AG09319 (cell line): Measurements from ENCODE around the gene CAPN5.

Experiments
- DNase-seq: peaks from one replicate; pipeline ENCODE4 v3.0.0-alpha.2; 2010; ENCODE audit warnings: low read depth; ENCODE audit errors: extremely low read depth
- CTCF ChIP-seq: IDR thresholded peaks from 2 replicates; pipeline ENCODE4 v1.5.1; 2011; ENCODE audit warnings: low read depth, mild to moderate bottlenecking, inconsistent platforms, low read length, moderate library complexity

Gene CAPN5

GRCh38 chr11:77171254-77171653 is 104.5 kb downstream of the CAPN5 start:
- DNase-seq, result no peak
- no peak for TF ChIP-seq CTCF

DNA sequence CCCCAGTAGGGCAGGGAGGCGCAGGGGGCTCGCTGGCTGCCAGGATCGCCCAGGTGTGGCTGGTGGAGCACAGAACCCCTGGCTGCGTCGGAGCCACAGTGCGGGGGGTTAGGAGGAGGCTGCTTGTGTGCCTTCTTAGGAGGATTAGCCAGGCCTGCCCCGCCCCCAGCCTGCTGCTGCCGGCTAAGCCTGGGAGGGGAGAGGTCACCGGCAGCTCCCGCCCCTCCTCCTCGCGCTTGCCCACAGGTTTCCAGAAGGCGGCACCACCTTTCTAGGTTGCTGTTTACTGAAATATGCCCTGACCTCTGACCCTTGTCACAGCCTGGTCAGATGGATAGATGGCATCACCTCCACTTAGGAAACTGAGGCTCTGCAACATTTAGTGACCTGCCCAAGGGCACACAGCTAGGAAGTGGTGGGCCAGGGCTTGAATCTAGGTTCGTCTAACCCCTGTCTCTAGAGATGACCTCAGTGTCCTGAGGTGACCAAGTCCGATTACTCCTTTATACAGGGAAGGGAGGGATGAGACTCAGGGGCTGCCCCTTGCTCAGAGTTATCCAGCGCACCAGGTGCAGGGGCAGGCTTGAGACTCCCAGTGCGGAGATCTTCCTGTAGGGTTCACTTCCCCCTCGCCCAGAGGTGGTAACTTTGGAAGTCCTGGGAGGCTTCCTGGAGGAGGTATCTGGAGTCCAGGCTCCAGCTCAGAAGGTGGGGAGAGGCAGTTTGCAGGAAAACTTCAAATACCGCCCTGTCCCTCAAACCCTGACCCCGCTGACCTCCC is 105.3 kb downstream of the CAPN5 start:
- no peak for TF ChIP-seq CTCF
- no peak for DNase-seq

GRCh38 chr11:77172666-77172982 is 105.9 kb downstream of the CAPN5 start:
- no peak for DNase-seq
- TF ChIP-seq CTCF, result no peak

GRCh38 chr11:77173494-77173893 is 106.7 kb downstream of the CAPN5 start:
- no peak for DNase-seq
- no peak for TF ChIP-seq CTCF

DNA sequence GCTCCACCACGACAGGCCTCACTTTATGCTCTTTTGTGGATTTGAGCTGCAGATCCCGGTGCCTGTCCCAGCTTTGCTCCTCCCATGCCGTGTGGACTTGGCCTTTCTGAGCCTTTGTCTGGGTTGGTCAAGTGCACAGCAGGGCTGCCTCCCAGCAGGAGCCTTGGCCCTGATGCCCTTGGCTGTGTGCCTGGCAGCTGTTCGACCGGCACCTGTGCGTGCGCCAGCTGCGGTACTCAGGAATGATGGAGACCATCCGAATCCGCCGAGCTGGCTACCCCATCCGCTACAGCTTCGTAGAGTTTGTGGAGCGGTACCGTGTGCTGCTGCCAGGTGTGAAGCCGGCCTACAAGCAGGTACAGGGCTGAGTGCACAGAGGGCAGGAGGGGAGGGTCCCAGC is 107.8 kb downstream of the CAPN5 start:
- TF ChIP-seq CTCF, result no peak
- no peak for DNase-seq

DNA sequence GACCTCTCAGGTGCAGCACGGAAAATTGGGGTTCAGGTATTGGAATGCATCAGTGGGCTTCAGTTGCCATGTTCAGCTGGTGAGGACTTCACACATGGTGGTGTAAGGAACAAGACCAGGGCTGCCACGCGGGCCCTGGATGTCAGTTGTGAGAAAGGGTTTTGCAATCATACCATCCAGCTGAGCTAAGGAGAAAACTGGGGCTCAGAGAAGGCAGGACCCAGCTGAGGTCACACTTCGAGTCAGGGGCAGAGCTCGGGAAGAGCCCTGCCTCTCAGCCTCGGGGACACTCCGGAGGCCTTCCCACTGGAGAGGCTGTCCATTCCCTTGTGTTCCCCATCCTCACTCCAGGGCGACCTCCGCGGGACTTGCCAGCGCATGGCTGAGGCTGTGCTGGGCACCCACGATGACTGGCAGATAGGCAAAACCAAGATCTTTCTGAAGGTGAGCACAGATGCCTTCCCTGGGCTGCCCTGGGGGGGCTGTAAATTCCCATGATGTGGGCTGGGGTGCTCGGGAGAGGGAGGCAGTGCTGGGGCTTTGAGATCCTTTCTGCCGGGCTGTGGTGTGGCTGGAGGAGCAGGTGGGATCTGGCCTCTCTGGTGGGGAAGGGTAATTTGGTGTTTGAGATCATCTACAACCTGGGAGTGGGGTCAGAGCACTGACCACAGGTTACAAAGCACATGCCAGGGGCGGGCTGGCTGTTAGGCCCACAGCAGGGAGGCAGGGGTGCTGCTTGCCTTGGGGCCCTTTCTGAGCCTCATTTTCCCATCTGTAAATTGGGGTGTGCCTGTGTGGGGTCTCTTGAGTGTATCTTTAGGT is 108.5 kb downstream of the CAPN5 start:
- TF ChIP-seq CTCF, result no peak
- no peak for DNase-seq
